Left hindlimb (tissue), 1 donor: Measurements from ENCODE around the gene DYNLL2.
A peak's percentile ranks its signal among the peaks of the same experiment; 100 is the strongest.
"Not testable (repeated sequence)": the region's sequence is repeated elsewhere in the genome, so short reads cannot be mapped to it uniquely, and the experiment has no call there.

Experiments used
- DNase-seq: peaks from one replicate; pipeline ENCODE4 v3.0.0-alpha.2; 2018

DYNLL2 gene

DNA sequence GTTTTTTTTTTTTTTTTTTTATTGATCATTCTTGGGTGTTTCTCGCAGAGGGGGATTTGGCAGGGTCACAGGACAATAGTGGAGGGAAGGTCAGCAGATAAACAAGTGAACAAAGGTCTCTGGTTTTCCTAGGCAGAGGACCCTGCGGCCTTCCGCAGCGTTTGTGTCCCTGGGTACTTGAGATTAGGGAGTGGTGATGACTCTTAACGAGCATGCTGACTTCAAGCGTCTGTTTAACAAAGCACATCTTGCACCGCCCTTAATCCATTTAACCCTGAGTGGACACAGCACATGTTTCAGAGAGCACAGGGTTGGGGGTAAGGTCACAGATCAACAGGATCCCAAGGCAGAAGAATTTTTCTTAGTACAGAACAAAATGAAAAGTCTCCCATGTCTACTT is 10.0 kb upstream of the DYNLL2 start:
- DNase-seq: not testable (repeated sequence)

DNA sequence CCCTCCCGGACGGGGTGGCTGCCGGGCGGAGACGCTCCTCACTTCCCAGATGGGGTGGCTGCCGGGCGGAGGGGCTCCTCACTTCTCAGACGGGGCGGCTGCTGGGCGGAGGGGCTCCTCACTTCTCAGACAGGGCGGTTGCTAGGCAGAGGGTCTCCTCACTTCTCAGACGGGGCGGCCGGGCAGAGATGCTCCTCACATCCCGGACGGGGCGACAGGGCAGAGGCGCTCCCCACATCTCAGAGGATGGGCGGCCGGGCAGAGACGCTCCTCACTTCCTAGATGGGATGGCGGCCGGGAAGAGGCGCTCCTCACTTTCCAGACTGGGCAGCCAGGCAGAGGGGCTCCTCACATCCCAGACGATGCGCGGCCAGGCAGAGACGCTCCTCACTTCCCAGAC is 8.8 kb upstream of the DYNLL2 start:
- not testable (repeated sequence) for DNase-seq

DNA sequence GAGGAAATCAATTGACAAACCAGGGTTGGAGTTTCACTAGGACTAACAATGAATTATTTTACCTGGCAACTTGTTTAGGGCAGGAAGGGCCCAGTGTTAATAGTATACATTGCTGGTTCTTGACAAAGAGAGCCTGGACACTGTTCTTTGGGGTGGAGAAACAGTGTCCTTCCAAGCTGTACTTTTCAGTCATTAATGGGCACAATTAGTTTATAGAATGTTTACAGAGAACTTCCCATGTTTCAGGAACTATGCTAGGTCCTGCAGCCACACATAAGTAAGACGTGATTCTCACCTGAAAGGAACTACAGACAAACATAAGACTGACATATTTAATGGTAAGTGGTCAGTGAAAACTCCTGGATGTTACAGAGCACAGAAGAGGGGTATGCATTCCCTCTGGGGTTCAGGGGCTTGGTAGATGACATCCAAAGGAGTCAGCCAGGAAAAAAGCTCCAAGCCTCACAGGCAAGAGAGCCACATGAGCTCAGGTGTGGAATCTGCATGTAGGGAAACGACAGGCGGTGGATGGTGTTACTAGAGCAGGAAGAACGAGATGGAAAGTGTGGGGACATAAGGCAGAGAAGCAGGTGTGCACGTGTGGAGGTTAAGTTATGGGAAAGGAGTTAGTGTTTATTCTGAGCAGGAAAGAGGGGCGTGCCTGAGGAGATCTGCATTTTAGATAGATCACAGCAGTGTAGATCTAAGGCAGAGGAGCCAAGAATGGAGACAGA is 3.8 kb upstream of the DYNLL2 start:
- no peak for DNase-seq

DNA sequence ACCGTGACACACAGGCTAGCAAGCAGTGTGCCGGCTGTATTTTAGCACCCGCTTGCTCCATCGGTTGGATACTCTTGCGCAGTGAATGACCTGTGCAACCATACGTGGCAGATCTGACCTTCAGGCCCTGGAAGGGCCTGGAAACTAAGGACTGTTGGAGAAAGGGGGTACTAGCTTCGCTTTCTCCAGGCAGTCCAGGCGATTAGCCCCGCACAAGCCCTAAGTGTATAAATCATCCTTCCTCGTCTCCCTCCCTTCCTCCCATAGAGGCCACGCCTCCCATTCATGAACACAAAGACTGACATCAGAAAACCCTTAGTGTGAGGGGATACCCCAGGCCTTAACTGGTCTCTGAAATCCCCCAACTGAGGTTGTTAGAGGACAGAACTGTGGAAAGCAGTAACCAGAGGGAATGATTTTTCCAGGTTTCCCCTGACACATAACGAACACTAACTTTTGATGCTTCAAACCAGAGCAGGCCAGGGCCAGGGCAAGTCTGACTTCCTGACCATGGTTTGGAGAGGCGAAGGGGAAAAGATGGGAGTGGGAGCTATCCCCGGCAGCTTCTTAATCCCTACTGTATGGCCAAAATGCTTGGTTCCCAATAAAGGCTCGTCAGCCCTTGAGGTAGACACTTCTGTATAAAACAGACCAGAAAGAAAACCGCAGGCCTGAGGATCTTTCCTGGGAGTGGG is 1.4 kb upstream of the DYNLL2 start:
- no peak for DNase-seq

DNA sequence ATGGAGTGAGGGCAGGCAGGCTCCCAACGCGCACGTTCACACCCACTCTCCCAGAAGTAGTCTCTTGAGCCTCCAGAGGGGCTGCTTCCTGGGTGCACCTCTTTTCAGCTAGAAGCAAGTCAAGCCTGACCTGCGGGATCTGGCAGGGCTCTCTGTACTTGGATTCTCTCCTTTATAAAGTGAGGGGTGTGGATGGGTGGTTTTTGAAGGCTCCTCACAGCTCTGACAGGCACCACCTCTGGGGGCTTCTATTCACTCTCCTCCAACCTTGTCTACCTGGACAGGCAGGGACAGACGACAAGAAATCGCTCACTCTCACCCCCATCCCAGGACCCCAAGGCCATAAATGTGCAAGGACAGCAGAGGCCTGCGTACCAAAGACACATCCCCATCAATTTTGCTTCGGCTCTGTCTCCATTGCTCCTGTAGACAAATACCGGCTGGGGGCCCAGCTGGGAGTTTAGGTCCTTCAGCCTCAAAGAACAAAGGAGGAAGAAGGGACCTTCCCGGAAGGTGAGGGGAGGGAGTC is 814 bp upstream of the DYNLL2 start:
- no peak for DNase-seq

DNA sequence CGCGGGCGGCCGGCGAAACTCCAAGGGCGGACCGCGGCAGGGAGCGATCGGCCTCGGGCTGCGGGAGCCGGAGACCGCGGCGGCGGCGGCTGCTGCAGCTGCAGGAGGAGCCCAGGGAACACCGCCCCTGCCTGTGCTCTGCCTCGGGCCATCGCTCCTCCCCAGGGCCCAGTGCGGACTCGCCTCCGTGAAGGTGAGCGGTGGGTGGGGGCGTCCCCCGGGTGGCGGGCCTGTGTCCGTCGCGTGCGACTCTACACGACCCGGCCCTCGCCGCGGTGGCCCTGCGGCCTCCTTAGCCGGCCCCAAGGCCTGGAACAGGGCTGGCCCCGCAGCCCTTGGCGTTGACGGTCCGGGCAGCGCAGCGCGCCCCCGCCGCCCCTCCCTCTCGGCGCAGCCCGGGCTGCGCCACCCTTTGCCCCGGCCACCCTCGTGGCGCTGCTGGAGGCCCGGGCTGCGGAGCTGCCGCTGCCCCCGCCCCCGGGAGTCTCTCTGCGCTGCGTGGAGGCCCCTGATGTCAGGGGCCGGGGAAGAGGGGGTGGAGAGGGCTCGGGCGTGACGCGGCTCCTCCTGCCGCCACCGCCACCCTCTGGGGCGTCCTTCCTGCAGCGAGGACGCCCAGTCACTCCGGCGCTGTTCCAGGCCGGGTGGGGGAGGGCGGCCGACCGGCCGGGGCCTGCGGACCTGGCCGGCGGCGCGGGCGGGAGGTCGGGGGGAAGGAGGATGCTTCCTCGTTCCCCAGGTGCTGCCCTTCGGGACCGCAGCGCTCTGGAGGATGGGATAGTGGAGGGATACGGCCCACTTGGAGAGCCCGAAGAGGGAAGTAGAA is 485 bp downstream of the DYNLL2 start:
- DNase-seq: peak; percentile 55

DNA sequence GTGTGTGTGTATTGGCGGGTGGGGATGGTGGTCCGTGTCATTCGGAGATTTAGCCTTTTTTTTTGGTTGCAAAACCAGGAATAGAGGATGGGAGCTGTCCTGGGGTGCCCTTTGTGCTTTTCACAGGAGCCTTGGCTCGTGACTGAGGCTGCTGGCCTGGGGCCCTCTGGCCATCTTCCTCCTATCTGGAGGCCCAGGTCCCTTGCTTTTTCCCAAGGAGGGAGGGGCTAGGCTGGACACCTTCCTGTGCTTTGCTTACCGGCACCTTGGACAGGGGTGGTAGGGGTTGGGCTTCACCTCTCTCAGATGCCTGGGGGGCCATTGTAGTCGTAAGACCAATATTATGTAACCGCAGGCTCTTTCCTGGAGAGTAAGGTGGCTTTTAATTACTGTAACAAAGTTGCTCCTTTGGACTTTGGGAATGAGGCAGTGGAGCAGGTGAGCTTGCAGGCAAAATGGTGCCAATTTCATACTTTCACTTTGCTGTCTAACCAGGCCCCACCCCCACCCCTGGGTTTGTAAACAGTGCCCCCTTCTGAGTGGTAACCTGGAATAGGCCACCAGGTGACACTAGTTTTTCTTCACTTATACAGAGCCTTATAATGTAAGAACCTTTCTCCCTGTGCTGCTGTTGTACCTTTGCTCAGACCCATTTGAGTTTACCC is 1.2 kb downstream of the DYNLL2 start:
- no peak for DNase-seq

DNA sequence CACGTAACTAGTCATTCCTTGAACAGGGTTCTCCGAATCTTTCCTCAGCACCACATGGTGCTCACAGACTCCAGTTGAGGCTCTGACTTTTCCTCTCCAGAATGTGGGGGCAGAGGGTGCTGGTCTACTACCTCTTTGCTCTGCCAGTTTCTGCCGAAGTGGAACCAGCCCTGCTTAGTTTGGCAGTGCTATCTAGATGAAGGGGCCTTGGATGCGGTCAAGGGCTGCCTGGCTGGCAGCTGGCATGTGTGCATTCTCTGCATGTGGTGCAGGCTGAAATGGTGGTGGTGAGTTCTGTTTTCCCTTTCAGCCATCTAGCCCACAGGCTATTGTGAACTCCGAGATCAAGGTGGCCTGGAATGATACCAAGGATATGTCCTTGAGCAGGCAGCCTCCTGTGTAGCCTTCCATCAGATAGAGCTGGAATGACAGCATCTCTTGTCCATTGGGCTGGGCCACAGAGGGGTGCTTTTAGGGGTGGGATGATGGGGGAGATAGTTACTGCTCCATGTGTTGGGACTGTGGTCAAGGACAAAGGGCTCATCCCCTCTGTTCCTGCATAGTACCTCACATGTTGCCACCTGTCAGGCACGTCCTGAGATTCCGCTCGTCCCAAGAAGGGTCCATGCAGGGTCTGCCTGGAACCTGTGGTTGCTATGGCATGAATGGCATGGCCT is 2.0 kb downstream of the DYNLL2 start:
- DNase-seq: no peak

DNA sequence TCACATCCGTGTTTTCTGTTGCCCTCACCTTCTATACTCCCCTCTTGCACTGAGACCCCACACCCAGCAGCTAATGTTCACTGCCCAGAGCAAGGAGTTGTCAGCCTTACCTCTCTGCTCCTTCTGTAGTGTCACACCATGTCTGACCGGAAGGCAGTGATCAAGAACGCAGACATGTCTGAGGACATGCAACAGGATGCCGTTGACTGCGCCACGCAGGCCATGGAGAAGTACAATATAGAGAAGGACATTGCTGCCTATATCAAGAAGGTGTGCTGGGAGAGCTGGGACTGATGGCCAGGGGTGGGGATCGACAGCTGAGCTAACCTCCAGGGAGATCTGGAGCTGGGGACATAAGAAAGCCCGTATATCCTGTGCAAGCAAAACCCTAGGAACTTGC is 3.7 kb downstream of the DYNLL2 start:
- DNase-seq: no peak

DNA sequence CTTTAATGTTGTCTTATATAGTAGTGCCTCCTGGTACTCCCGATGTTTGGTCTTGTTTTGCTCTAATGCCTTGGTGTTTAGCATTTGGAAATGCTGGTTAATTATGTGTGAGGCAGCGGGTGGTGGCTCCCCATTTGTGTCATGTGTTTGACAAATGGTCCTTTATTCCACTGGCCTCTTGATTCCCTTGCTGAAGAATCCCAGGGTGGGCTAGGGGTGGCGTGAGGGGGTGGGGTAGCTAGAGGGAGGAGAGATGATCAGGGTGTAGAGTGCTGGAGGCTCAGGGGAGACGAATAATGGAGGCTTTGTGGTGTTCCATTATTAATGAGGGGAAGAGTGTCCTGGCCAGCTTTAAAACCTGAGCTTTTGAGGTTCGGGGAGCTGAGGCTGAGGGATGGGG is 5.4 kb downstream of the DYNLL2 start:
- no peak for DNase-seq

DNA sequence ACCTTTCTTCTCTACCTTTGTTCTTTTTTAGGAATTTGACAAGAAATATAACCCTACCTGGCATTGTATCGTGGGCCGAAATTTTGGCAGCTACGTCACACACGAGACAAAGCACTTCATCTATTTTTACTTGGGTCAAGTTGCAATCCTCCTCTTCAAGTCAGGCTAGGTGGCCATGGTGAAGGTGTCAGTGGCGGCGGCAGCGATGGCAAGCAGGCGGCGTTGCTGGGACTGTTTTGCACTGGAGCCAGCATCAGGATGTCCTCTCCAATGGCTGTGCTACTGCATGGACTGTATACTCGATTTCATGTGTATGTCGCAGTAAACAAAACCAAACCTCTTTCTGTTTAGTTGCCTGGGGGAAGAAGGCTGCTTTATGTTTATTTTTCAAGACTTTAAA is 5.9 kb downstream of the DYNLL2 start:
- no peak for DNase-seq

DNA sequence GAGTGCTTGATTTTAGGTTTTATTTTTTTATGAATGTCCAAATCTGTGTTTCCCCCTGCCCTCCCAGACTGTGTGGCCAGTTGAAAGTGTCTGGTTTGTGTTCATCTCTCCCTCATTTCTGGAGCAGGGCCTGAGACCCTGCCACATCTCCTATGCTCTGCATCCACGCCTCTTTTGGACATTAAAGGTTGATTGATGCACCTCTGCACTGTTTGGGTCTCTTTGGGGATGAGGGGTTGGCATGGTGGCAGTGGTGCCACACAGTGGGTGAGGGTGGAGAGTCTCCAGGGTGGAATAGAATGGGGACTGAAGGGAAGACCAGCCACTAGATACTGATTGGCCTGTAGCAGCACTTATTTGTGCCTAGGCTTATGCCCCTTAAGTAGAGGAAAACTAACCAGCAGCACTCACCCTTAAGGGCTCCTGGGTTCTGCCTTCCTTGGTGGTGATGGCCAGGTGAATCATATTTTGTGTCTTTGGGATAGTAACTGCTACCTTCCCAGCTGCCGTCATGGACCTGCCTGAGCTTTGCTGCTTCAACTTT is 7.9 kb downstream of the DYNLL2 start:
- DNase-seq: no peak

DNA sequence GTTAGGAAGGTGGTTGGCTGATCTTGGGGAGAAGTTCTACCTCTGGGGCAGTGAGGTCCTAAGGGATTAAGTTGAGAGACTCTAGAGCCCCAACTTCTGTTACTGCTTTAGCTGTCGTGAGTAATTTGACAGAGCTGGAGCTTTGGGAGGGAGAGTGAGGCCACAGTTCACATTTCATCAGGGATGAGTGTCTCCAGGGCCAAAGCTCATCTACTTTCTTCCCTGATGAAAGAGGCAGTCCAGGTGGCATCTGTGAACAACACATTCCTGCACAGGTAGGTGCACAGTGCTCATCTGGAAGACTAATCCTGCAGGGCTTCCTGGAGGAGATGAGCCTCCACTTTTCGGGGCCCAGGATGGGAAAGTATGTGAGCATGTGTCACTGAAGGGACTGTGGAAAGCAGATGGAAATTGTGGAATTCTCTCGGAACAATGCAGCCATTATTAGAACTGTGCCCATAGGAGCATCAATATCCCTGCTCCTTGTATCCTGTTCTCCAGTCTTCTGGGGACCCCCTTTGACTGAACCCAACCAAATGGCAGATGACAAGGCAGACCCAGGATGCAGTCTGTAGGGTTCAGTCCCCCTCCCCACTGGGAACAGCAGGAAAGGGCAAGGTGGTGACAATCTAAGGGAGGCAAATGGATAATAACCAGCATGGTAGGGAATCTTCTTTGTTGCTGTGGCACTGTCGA is 9.0 kb downstream of the DYNLL2 start:
- no peak for DNase-seq

DNA sequence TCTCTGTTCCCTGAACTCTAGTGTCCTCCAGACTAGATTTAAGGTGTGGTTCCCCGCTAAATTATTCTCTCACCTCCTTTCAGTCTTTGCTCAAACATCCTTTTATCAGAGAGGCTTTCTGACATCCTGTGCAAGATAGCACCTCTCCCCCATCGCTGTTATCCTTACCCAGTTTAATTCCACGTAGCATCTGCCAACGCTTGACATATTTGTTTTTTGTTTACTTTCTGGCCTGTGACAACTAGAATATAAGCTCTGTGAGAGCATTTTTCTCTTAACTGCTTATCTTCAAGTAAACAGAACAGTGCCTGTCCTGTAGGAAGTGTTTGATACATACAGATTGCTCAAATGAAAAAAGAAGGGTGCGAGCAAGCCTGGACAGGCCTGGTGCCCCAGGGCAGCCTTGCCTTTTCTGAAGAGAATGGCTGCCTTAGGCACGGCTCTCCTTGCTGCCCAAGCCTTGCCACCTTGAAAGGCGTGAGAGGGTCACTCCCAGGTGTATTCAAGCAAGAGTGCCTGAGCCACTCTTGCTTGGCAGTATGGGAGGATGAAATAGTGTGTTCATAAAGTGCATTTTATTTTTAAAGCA is 9.7 kb downstream of the DYNLL2 start:
- no peak for DNase-seq

DNA sequence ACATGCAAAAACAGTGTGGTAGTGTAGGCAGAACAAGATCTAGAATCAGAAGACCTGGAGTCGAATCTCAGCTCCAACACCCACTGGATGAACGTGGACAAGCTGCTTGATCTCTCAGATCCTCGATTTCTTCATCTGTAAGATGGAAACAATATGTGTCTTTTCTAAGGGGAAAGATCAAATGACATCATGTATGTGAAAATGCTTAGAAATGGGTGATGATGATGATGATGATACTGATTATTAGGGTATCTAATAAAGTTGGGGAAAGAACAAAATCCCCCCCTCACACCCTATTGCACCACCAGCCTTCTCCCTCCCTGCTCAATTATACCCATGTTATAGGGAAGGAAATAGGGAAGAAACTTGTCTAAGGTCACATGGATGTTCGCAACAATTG is 10.9 kb downstream of the DYNLL2 start:
- DNase-seq: no peak

DNA sequence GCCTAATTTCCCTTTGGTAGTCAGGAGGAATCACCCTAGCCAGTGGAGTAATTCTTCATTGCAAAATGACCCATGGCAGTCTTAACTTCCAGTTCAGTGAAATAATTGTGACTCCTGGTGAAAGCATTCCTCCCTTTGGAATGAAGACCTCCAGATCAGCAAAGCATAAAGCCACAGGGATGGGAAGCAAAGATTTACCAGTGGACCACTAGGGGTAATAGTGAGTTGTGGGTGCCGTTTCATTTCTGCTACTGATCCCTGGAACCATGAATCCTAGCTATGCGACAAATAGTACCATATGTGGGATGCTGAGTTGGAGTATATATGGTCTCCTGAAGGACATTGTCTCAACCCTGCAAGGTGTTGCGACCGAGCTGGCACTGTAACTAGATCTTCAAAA is 13.7 kb downstream of the DYNLL2 start:
- no peak for DNase-seq

DNA sequence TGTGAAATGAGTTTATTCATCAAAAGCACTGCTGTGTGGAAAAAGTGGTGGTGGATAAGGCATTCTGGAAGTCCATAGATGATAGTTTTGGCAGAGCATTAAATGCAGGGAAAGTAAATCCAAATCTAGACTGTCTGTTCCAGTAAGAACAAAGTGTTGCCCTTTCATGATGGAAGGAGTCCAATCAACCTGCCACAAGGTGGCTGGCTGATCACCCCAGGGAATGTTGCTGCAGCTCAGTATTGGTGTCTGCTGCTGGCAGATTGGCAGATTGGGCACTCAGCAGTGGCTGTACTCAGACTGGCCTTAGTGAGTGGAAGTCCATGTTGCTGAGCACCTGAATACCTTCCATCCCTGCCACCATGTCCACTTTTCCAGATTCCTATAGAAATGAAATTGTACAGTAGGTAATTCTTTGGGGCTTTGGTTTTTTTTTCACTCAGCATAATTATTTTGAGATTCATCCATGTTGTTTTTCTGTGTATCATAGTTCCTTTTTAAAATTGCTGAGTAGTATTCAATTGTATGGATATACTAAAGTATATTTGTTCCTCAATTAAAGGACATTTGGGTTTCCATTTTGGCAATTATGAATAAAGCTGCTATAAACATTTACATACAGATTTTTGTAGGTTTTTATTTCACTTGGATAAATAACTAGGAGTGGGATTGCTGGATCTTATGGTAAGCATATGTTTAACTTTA is 14.3 kb downstream of the DYNLL2 start:
- DNase-seq: no peak

DNA sequence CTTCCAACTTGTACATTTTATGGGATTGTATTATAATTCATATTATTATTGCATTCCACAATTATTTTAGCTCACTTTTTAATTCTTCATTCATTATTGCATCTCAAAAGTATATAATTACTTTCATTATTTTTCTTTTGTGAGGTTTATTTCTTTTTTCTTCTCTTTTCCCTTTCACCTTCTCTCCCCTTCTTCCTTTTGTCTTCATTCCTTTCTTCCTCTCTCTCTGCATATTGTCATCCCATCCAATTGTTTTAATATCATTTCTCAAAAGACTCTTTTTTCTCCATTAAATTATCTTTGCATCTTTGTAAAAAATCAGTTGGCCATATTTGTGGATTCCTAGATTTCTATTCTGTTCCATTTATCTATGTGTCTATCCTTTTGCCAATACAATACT is 17.3 kb downstream of the DYNLL2 start:
- DNase-seq: no peak

DNA sequence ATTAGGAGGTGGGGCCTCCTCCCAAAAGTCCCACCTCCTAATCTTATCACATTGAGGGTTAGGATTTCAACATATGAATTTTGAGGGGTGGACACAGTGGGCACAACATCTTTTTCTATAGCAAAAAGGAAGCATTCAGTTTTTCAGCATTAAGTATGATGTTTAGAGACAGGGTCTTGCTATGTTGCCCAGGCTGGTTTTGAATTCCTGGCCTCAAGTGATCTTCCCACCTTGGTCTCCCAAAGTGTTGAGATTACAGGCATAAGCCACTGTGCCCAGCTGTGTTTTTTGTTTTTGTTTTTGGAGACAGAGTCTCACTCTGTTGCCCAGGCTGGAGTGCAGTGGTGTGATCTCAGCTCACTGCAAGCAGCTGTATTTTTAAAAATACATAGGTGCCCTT is 18.7 kb downstream of the DYNLL2 start:
- not testable (repeated sequence) for DNase-seq

DNA sequence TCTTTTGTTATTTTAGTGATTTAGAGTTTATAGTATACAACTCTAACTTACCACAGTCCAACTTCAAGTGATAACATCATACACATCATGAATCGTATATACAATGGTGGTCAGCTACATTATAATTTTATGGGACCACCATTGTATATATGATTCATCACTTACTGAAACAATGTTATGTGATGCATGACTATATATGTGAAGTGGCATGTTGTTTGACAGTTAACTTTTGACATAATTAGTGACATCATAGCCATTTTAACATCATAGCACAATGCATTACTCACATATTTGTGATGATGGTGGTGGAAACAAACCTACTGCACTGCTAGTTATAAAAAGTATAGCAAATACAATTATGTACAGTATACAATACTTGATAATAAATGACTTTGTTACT is 21.9 kb downstream of the DYNLL2 start:
- DNase-seq: no peak
